GM12801 (cell line): ENCODE data around the gene MPP2.

Experiments
- CTCF ChIP-seq: IDR thresholded peaks from one replicate; pipeline ENCODE4 v1.5.1; 2011; ENCODE audit warnings: control low read depth; ENCODE audit not compliant: insufficient read length; ENCODE audit errors: extremely low read depth

Gene MPP2

GRCh38 chr17:43898446-43898845, 8.9 kb downstream of the MPP2 start:
- no peak for TF ChIP-seq CTCF

GRCh38 chr17:43897831-43898230, 9.5 kb downstream of the MPP2 start:
- no peak for TF ChIP-seq CTCF

GRCh38 chr17:43892647-43892952, 14.7 kb downstream of the MPP2 start:
- TF ChIP-seq CTCF = no peak

- no peak for TF ChIP-seq CTCF
Observed at GRCh38 chr17:43891851-43892646, 15.3 kb downstream of the MPP2 start.

- TF ChIP-seq CTCF = no peak
Observed at GRCh38 chr17:43890240-43890639, 17.1 kb downstream of the MPP2 start.

GRCh38 chr17:43888548-43888947, 18.8 kb downstream of the MPP2 start:
- TF ChIP-seq CTCF = no peak

GRCh38 chr17:43882761-43883415, 24.4 kb downstream of the MPP2 start:
- TF ChIP-seq CTCF = no peak
